Calu3 (cell line): ENCODE measurements around the gene PTPN12. TPM values are rescaled to one million over a fixed set of nuclear protein-coding genes. Genes with fewer than 3 reads are reported as not detected.
"Not testable (repeated sequence)": the region's sequence is repeated elsewhere in the genome, so short reads cannot be mapped to it uniquely, and the experiment has no call there.

Experiments used
- BruUV-seq: library from RNA; stranded (reverse); fragments of 400-500 nt; replicated peaks from 2 replicates; lab custom pipeline; 2021; lab: Mats Ljungman, UMichigan
- CTCF ChIA-PET: fragments of 300-600 bp; sonication (Branson Sonifier 250); formaldehyde crosslinking; loops from one replicate; lab custom pipeline; 2022; ENCODE audit warnings: antibody characterized with exemption; lab: Charles Lee
- DNase-seq: peaks from one replicate; pipeline ENCODE4 v3.0.0; 2022
- H3K27ac Mint-ChIP-seq: one replicate; pipeline ENCODE4 v1.8.0; 2022; ENCODE audit warnings: mixed read lengths; ENCODE audit not compliant: unreplicated experiment
- H3K27me3 Mint-ChIP-seq: one replicate; pipeline ENCODE4 v1.8.0; 2022; ENCODE audit warnings: mixed read lengths; ENCODE audit not compliant: unreplicated experiment
- H3K36me3 Mint-ChIP-seq: one replicate; pipeline ENCODE4 v1.8.0; 2022; ENCODE audit warnings: mild to moderate bottlenecking, moderate library complexity, mixed read lengths; ENCODE audit not compliant: insufficient read depth, unreplicated experiment
- H3K4me1 Mint-ChIP-seq: one replicate; pipeline ENCODE4 v1.8.0; 2022; ENCODE audit warnings: mild to moderate bottlenecking, low read depth, mixed read lengths; ENCODE audit not compliant: unreplicated experiment
- H3K4me3 Mint-ChIP-seq: one replicate; pipeline ENCODE4 v1.8.0; 2022; ENCODE audit warnings: mild to moderate bottlenecking, low read depth, moderate library complexity, mixed read lengths; ENCODE audit not compliant: unreplicated experiment
- H3K9me3 Mint-ChIP-seq: one replicate; pipeline ENCODE4 v1.8.0; 2022; ENCODE audit warnings: low read depth, mixed read lengths; ENCODE audit not compliant: unreplicated experiment
- intact Hi-C: fragments of 100-400 bp; cut with micrococcal nuclease; formaldehyde crosslinking; loops from one replicate; pipeline ENCODE4 v1.10.0; 2022; ENCODE audit not compliant: unreplicated experiment
- total RNA-seq: library from RNA; stranded (reverse); gene quantifications from 2 replicates; pipeline ENCODE4 v1.2.3, GENCODE V29; 2022
- TF ChIP-seq, protein P1 (sequence below): fragments of 200-600 bp; IDR thresholded peaks from one replicate; pipeline ENCODE4 v1.8.0; 2022; ENCODE audit warnings: antibody characterized with exemption; ENCODE audit not compliant: unreplicated experiment

Gene PTPN12
- total RNA-seq, 1 experiment from 2014 or later = 61.2 TPM

GRCh38 chr7:77540402-77540822 lies 3.3 kb downstream of the PTPN12 start:
- DNase-seq = no peak
- peak overlapping the region; percentile 95 for H3K27ac Mint-ChIP-seq
- BruUV-seq = no TSS peak
- H3K27me3 Mint-ChIP-seq = no peaks in the 10 kb centered on the region
- H3K4me1 Mint-ChIP-seq = peaks cover 28% of the 10 kb centered on the region
- peak overlapping the region; percentile 86 for H3K4me3 Mint-ChIP-seq
- H3K36me3 Mint-ChIP-seq = peaks cover 52% of the 10 kb centered on the region
- TF ChIP-seq, protein P1, sequence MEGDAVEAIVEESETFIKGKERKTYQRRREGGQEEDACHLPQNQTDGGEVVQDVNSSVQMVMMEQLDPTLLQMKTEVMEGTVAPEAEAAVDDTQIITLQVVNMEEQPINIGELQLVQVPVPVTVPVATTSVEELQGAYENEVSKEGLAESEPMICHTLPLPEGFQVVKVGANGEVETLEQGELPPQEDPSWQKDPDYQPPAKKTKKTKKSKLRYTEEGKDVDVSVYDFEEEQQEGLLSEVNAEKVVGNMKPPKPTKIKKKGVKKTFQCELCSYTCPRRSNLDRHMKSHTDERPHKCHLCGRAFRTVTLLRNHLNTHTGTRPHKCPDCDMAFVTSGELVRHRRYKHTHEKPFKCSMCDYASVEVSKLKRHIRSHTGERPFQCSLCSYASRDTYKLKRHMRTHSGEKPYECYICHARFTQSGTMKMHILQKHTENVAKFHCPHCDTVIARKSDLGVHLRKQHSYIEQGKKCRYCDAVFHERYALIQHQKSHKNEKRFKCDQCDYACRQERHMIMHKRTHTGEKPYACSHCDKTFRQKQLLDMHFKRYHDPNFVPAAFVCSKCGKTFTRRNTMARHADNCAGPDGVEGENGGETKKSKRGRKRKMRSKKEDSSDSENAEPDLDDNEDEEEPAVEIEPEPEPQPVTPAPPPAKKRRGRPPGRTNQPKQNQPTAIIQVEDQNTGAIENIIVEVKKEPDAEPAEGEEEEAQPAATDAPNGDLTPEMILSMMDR = no peak
- intact Hi-C loops = loop anchor here (5.0 kb wide), 1 partner anchor 83 kb away; no protein-coding TSS in a partner anchor
- CTCF ChIA-PET = no interaction called here
- no peaks in the 10 kb centered on the region for H3K9me3 Mint-ChIP-seq

DNA sequence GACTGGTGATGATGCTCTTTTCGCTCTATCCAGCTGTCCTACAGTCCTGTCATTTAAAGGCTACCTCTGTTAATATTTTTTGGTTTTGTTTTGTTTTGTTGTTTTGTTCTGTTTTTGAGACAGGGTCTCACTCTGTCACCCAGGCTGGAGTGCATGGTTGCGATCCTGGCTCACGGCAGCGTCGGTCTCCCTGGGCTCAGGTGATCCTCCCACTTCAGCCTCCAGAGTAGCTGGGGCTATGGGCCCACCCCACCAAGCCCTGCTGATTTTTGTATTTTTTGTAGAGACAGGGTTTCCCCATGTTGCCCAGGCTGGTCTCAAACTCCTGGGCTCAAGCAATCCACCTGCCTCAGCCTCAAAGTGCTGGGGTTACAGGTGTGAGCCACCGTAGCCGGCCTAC lies 3.9 kb downstream of the PTPN12 start:
- Mint-ChIP-seq H3K27ac (peak overlapping the region; percentile 95), H3K4me1 (peaks cover 22% of the 10 kb centered on the region), H3K36me3 (peaks cover 52% of the 10 kb centered on the region), H3K4me3 (peak overlapping the region; percentile 86)
- CTCF ChIA-PET = interaction anchor here (1.6 kb wide), 1 partner anchor 101 kb away, joined by 3 read pairs; no protein-coding TSS in a partner anchor
- not testable (repeated sequence) for BruUV-seq, H3K27me3 Mint-ChIP-seq, DNase-seq, H3K9me3 Mint-ChIP-seq
- intact Hi-C loops = loop anchor here (5.0 kb wide), 1 partner anchor 84 kb away; no protein-coding TSS in a partner anchor

DNA sequence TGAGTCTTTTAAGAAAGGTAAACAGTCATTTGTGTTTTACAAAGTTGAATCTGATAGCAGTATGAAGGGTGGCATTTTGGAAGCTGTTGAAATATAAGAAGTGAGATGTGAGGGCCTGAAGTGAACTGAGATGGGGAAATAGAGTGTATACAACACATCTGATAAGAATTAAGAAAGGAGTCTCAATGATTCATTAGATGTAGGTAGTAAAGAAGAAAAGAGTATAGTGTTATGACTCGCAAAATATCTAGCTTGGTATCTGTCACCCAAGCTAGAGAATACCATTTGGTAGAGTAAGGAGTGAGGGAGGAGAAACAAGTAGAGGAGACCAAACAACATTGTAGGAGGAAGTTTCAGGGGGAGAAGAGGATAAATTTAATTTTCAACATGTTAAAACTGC lies 5.3 kb downstream of the PTPN12 start:
- TF ChIP-seq, protein P1 = no peak
- H3K9me3 Mint-ChIP-seq = no peaks in the 10 kb centered on the region
- intact Hi-C loops = loop anchor here (5.0 kb wide), 1 partner anchor 85 kb away; no protein-coding TSS in a partner anchor
- DNase-seq = no peak
- CTCF ChIA-PET = interaction anchor here (1.6 kb wide), 1 partner anchor 102 kb away, joined by 3 read pairs; no protein-coding TSS in a partner anchor
- peaks cover 24% of the 10 kb centered on the region for H3K4me1 Mint-ChIP-seq
- peak overlapping the region; percentile 43 for H3K4me3 Mint-ChIP-seq
- peak overlapping the region; percentile 23 for H3K27ac Mint-ChIP-seq
- no TSS peak for BruUV-seq
- H3K36me3 Mint-ChIP-seq = peaks cover 46% of the 10 kb centered on the region
- no peaks in the 10 kb centered on the region for H3K27me3 Mint-ChIP-seq

DNA sequence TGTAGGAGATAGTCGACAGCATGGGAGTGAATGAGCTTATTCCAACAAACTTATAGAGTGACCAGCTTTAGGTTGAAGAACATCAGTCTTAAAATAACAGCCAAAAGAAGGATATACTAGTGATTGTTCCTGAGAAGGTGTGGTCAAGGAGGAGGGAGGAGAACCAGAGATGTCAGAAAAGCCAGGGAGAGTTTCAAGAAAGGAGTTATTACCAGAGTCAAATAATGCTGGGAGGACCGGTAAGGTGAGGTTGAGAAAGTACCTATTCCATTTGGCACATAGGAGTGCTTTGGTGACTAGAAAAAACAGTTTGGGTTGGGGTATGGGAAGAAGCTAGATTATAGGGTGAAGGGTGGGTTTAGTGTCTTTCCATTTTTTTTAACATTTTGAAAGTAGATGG lies 5.8 kb downstream of the PTPN12 start:
- TF ChIP-seq, protein P1 = no peak
- CTCF ChIA-PET = interaction anchor here (1.6 kb wide), 1 partner anchor 102 kb away, joined by 3 read pairs; no protein-coding TSS in a partner anchor
- Mint-ChIP-seq H3K27ac (peak overlapping the region; percentile 23), H3K4me1 (peaks cover 29% of the 10 kb centered on the region), H3K27me3 (no peaks in the 10 kb centered on the region), H3K4me3 (peak overlapping the region; percentile 43), H3K36me3 (peaks cover 41% of the 10 kb centered on the region), H3K9me3 (no peaks in the 10 kb centered on the region)
- no TSS peak for BruUV-seq
- intact Hi-C loops = loop anchor here (5.0 kb wide), 1 partner anchor 86 kb away; no protein-coding TSS in a partner anchor
- peak; percentile 13 for DNase-seq

GRCh38 chr7:77543910-77544309 lies 6.8 kb downstream of the PTPN12 start:
- BruUV-seq = no TSS peak
- intact Hi-C loops = loop anchor here (5.0 kb wide), 1 partner anchor 87 kb away; no protein-coding TSS in a partner anchor
- no peaks in the 10 kb centered on the region for H3K9me3 Mint-ChIP-seq
- TF ChIP-seq, protein P1 = no peak
- no peak overlapping the region for H3K4me3 Mint-ChIP-seq
- no peak for DNase-seq
- CTCF ChIA-PET = no interaction called here
- H3K27ac Mint-ChIP-seq = no peak overlapping the region
- H3K36me3 Mint-ChIP-seq = peaks cover 31% of the 10 kb centered on the region
- no peaks in the 10 kb centered on the region for H3K27me3 Mint-ChIP-seq
- H3K4me1 Mint-ChIP-seq = peaks cover 37% of the 10 kb centered on the region
